ENCODE results near the gene POC1A. TPM values are rescaled to one million over a fixed set of nuclear protein-coding genes. Genes with fewer than 3 reads are reported as not detected.

POC1A gene
- polyA plus RNA-seq, 1 donor from 2014 or later, result 1.3 TPM

- Histone ChIP-seq H2AFZ (ENCODE audit: low read depth, low read length) (no peak overlapping the region), H3K9ac (ENCODE audit: low read length) (no peak overlapping the region), H3K27ac (ENCODE audit: low read length) (no peak overlapping the region)
Observed at GRCh38 chr3:52076896-52077780, 77.1 kb downstream of the POC1A start.

More at GRCh38 chr3:52076896-52077780, 77.1 kb downstream of the POC1A start:
- Histone ChIP-seq H3K36me3 (ENCODE audit: insufficient read depth, low read length) (no peaks in the 10 kb centered on the region), H4K20me1 (ENCODE audit: insufficient read depth) (no peaks in the 10 kb centered on the region), H3F3A (ENCODE audit: insufficient read depth, low read length, poor library complexity, severe bottlenecking) (no peaks in the 10 kb centered on the region), H3K27me3 (ENCODE audit: insufficient read depth, low read depth, low read length) (no peaks in the 10 kb centered on the region), H3K9me3 (ENCODE audit: low read length) (no peaks in the 10 kb centered on the region), H3K79me2 (replicated peaks; ENCODE audit: insufficient read depth, low read length) (no peaks in the 10 kb centered on the region), H3K4me2 (ENCODE audit: low read length) (no peak overlapping the region), H3K9me2 (ENCODE audit: insufficient read depth, low read length) (no peaks in the 10 kb centered on the region), H3K4me3 (ENCODE audit: low read length) (no peak overlapping the region)
- TF ChIP-seq TAF1 (IDR thresholded peaks at IDR 0.05; ENCODE audit: low read depth) (no peak), MXI1 (conservative IDR thresholded peaks at IDR 0.05; ENCODE audit: poor library complexity, severe bottlenecking) (no peak), EP300 (conservative IDR thresholded peaks at IDR 0.05; ENCODE audit: poor library complexity, severe bottlenecking) (no peak), RAD21 (conservative IDR thresholded peaks at IDR 0.05) (no peak), CTCF (IDR thresholded peaks at IDR 0.05; ENCODE audit: poor library complexity, severe bottlenecking) (no peak), SMC3 (conservative IDR thresholded peaks at IDR 0.05; ENCODE audit: poor library complexity) (no peak), POLR2AphosphoS5 (IDR thresholded peaks at IDR 0.05) (no peak), EZH2 (IDR thresholded peaks at IDR 0.05; ENCODE audit: borderline replicate concordance, insufficient read depth, low read length, poor library complexity, severe bottlenecking) (no peak), REST (IDR thresholded peaks at IDR 0.05; ENCODE audit: borderline replicate concordance) (no peak)

Measured in neural cell (in vitro differentiated cells).